Body of pancreas (tissue), 4 donors: ENCODE data around the gene IQSEC1. TPM values are rescaled to one million over a fixed set of nuclear protein-coding genes. Genes with fewer than 3 reads are reported as not detected.

Experiments
- ATAC-seq: fragments of 150-250 bp; one replicate; pipeline ENCODE4 v1.9.1; 2016
- DNase-seq, 4 donors: peaks; one replicate each; pipeline ENCODE4 v3.0.0-alpha.2; 2019
- H3K27ac ChIP-seq, 4 donors: fragments of 200-600 bp; sonication (generic); 1 replicate in 3 of 4; 2 replicates in 1 of 4; pipeline versions ENCODE4 v1.5.1 to v1.6.1; 2016 to 2019; ENCODE audit warnings: mild to moderate bottlenecking in 1 of 4, mixed read lengths in 1 of 4, moderate library complexity in 1 of 4
- H3K27me3 ChIP-seq, 2 donors: fragments of 200-600 bp; sonication (generic); one replicate each; pipeline ENCODE4 v1.6.0; 2016; ENCODE audit warnings: mild to moderate bottlenecking in 1 of 2
- H3K36me3 ChIP-seq, 2 donors: fragments of 200-600 bp; sonication (generic); replicated peaks in 1 of 2; 2 replicates each; pipeline ENCODE4 v1.5.1; 2016; ENCODE audit warnings: low read depth in 2 of 2; ENCODE audit not compliant: insufficient read depth in 1 of 2
- H3K4me1 ChIP-seq: fragments of 200-600 bp; sonication (generic); one replicate; pipeline ENCODE4 v1.6.0; 2016
- H3K4me3 ChIP-seq, 2 donors: fragments of 200-600 bp; sonication (generic); 1 replicate in 1 of 2; 2 replicates in 1 of 2; pipeline ENCODE4 v1.5.1; 2016 to 2019
- H3K9me3 ChIP-seq, 3 donors: fragments of 200-600 bp; sonication (generic); 1 replicate in 2 of 3; 2 replicates in 1 of 3; pipeline ENCODE4 v1.5.1; 2016
- POLR2A ChIP-seq, 3 donors: fragments of 450-650 bp; IDR thresholded peaks; one replicate each; pipeline ENCODE4 v1.6.1; 2016; ENCODE audit warnings: antibody characterized with exemption in 3 of 3, mild to moderate bottlenecking in 2 of 3
- WGBS, 2 donors: methylation state at CpG; one replicate each; pipeline ENCODE4 v1.1.5; 2017; 5-methylcytosine and 5-hydroxymethylcytosine counted together
- intact Hi-C: fragments of 100-400 bp; cut with DNase I; formaldehyde crosslinking; loops from one replicate; pipeline ENCODE4 v1.15.1; 2023
- total RNA-seq, 2 donors: library from RNA; depleted of rRNA; stranded (reverse); fragments of >200 nt; gene quantifications; one replicate each; pipeline ENCODE4 v1.1.0, GENCODE V29; 2016
- TF ChIP-seq, protein P1 (sequence below), 7 experiments: fragments of 450-650 bp in 4 of 7; fragments of 200-600 bp in 3 of 7; sonication (generic) in 3 of 7; IDR thresholded peaks; one replicate each; pipeline ENCODE4 v1.5.1; 2016 to 2019; ENCODE audit warnings: antibody characterized with exemption in 7 of 7

The IQSEC1 gene
- total RNA-seq, 2 donors from 2014 or later = 29.6 to 42.2 TPM

DNA sequence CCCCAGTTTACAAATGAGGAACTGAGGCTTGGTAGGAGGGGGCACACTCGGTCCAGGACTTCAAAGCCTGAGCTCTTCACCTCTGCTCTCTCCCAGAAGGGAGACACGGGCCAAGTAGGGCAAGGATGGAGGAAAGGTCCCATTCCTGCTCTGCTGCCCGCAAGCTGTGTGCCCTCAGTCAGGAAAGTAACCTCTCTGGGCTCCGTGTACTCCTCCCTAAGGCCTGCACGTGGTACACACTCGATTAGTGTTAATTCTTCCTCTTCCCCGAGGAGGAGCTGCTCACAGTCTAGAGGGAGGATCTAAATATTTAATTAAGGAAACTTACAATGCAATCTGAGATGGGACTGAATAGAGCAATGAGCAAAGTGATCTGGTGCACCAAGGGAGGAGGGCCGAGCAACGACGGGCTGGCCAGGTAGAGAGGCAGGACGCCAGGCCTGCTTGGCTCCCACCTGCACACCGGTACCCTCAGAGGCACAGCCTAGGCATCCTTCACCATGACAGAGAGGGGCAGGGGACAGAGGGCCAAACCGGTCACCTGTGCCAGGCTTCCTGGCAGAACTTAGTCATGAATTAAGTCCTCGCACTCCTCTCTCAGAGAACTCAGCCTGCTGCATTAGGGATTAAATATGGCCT lies 47.2 kb upstream of the IQSEC1 start:
- DNase-seq = no peak
- 79 to 81% methylated on average over 13 to 14 of the region's 14 CpGs for WGBS, 2 donors
- TF ChIP-seq POLR2A (IDR thresholded peaks at IDR 0.05) = no peak
- TF ChIP-seq, protein P1, sequence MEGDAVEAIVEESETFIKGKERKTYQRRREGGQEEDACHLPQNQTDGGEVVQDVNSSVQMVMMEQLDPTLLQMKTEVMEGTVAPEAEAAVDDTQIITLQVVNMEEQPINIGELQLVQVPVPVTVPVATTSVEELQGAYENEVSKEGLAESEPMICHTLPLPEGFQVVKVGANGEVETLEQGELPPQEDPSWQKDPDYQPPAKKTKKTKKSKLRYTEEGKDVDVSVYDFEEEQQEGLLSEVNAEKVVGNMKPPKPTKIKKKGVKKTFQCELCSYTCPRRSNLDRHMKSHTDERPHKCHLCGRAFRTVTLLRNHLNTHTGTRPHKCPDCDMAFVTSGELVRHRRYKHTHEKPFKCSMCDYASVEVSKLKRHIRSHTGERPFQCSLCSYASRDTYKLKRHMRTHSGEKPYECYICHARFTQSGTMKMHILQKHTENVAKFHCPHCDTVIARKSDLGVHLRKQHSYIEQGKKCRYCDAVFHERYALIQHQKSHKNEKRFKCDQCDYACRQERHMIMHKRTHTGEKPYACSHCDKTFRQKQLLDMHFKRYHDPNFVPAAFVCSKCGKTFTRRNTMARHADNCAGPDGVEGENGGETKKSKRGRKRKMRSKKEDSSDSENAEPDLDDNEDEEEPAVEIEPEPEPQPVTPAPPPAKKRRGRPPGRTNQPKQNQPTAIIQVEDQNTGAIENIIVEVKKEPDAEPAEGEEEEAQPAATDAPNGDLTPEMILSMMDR (IDR thresholded peaks at IDR 0.05) = no peak

DNA sequence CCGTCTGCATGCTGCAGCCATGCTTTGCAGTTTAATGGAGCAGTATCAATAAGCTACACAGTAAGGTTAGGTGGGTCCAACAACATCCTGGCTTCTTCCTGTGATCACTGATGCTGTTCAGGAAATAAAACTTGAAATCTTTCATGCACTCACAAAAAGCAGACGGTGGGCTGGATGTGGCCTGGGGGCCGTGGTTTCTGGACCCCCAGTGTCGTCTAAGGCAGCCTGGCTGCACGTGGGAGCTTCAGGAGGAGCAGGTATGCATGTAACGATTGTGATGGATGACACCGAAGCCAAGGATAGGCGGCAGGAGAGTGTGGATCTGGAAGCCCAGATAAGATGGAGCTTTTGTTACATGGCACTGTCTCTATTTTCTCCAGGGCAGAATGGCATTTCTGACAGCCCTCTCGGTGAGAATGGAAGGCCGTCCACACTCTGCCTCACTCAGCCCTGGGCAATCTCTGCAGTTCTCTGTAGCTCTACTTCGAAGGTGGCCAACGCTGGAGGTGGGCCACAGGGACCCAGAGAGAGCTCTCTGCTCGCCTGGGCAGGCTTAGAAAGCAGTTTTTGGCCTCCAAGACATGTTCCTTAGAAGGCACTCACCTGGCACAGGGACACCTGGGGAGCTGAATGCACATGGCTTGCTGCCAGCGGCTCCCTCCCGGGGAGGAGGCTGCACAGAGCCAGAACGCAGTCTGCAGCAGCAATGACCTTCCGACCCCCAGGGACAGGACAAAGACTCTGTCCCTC lies 46.4 kb upstream of the IQSEC1 start:
- Histone ChIP-seq H3K27me3 (no peaks in the 10 kb centered on the region), H3K4me3 (no peak overlapping the region), H3K27ac (no peak overlapping the region), H3K36me3 (no peaks in the 10 kb centered on the region), H3K4me1 (no peaks in the 10 kb centered on the region), H3K9me3 (no peaks in the 10 kb centered on the region)
- no peak for ATAC-seq
- WGBS, 2 donors = 62 to 66% methylated on average over 16 of the region's 17 CpGs
- intact Hi-C loops = no loop called here
- no peak for TF ChIP-seq POLR2A (IDR thresholded peaks at IDR 0.05)
- peak in 1 of 4 donors; percentile 43 for DNase-seq

More for the DNA sequence above, 47.2 kb upstream of the IQSEC1 start:
- H3K27ac ChIP-seq = no peak overlapping the region
- H3K27me3 ChIP-seq = no peaks in the 10 kb centered on the region
- H3K36me3 ChIP-seq = no peaks in the 10 kb centered on the region
- H3K4me3 ChIP-seq = no peak overlapping the region
- intact Hi-C loops = no loop called here
- H3K4me1 ChIP-seq = no peaks in the 10 kb centered on the region
- no peak for ATAC-seq
- no peaks in the 10 kb centered on the region for H3K9me3 ChIP-seq

DNA sequence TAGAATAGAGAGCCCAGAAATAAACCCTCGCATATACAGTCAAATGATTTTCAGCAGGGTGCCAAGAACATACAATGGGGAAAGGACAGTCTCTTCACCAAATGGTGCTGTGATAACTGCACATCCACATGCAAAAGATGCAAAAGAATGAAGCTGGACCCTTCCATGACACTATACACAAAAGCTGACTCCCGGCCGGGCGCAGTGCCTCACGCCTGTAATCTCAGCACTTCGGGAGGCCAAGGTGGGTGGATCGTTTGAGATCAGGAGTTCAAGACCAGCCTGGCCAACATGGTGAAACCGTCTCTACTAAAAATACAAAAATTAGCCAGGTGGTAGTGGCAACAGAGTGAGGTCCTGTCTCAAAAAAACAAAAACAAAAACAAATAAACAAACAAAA lies 43.2 kb upstream of the IQSEC1 start:
- Histone ChIP-seq H3K4me3 (no peak overlapping the region), H3K27ac (no peak overlapping the region), H3K27me3 (no peaks in the 10 kb centered on the region), H3K36me3 (no peaks in the 10 kb centered on the region), H3K9me3 (no peaks in the 10 kb centered on the region), H3K4me1 (peaks cover 12% of the 10 kb centered on the region)
- ATAC-seq (no peak), DNase-seq (no peak)
- WGBS, 2 donors = 68 to 87% methylated on average over 8 of the region's 8 CpGs
- intact Hi-C loops = no loop called here
- no peak for TF ChIP-seq POLR2A (IDR thresholded peaks at IDR 0.05)
- TF ChIP-seq, protein P1 (IDR thresholded peaks at IDR 0.05) = no peak

DNA sequence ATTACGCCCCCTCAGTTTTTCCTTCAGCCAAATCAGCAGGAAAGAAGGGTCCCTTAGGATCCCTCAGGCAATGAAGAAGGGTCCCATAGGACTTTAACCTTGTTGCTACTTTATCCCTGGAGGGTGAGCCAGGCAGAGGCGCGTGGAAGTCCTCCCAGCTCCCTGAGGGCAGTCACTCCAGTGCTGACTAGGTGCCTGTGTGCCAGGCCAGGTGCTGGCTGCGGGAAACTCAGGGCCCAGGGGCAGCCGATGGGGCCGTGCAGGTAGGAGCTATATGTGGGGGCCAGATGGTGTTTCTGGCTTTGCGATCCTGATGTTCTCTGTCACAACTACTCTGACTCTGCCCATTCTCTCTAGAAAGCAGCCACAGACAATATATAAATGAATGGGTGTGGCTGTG lies 42.8 kb upstream of the IQSEC1 start:
- Histone ChIP-seq H3K4me3 (no peak overlapping the region), H3K27ac (no peak overlapping the region), H3K27me3 (no peaks in the 10 kb centered on the region), H3K36me3 (no peaks in the 10 kb centered on the region), H3K9me3 (no peaks in the 10 kb centered on the region), H3K4me1 (peaks cover 17% of the 10 kb centered on the region)
- ATAC-seq (no peak), DNase-seq (no peak)
- intact Hi-C loops = no loop called here
- 83 to 91% methylated on average over 4 to 7 of the region's 7 CpGs for WGBS, 2 donors
- TF ChIP-seq, protein P1 (IDR thresholded peaks at IDR 0.05) = no peak
- TF ChIP-seq POLR2A (IDR thresholded peaks at IDR 0.05) = no peak

DNA sequence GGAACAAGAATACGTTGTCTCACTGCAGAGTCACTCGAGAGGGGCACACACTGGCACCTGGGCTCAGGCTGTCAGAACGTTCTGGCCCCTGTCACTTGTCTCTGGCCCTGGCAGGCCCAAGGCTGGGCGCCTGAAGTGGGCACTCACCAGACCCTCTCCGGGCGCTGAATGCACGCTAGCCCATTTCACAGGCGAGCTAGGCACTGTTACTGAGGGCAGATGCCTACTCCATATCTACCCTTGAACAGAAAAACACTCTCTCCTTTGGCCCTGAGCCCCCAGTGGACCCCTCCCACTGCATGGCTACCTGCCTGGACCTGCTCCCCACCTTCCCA lies 42.3 kb upstream of the IQSEC1 start:
- Histone ChIP-seq H3K27me3 (no peaks in the 10 kb centered on the region), H3K4me1 (peaks cover 19% of the 10 kb centered on the region), H3K4me3 (no peak overlapping the region), H3K9me3 (no peaks in the 10 kb centered on the region), H3K36me3 (no peaks in the 10 kb centered on the region), H3K27ac (no peak overlapping the region)
- intact Hi-C loops = no loop called here
- TF ChIP-seq, protein P1 (IDR thresholded peaks at IDR 0.05) = no peak
- TF ChIP-seq POLR2A (IDR thresholded peaks at IDR 0.05) = no peak
- no peak for ATAC-seq
- no peak for DNase-seq
- 83 to 84% methylated on average over 8 of the region's 8 CpGs for WGBS, 2 donors
